SK-N-SH treated with all-trans-retinoic acid at 6 μM for 48 hours (cell line): ENCODE measurements around the gene OTOG.

ENCODE experiments used
- BACH2 ChIP-seq: fragments of 250-450 bp; sonication (Bioruptor Pico); IDR thresholded peaks from 2 replicates; pipeline ENCODE4 v1.9.0; 2021; ENCODE audit warnings: mild to moderate bottlenecking, borderline replicate concordance
- ESRRG ChIP-seq: fragments of 250-450 bp; sonication (Bioruptor Pico); IDR thresholded peaks from 2 replicates; pipeline ENCODE4 v1.6.1; 2021; ENCODE audit warnings: mild to moderate bottlenecking
- GLIS3 ChIP-seq: fragments of 250-450 bp; sonication (Bioruptor Pico); IDR thresholded peaks from 2 replicates; pipeline ENCODE4 v1.5.0; 2020; ENCODE audit warnings: mild to moderate bottlenecking, moderate library complexity
- RARB ChIP-seq: fragments of 250-450 bp; sonication (Bioruptor Pico); IDR thresholded peaks from 2 replicates; pipeline ENCODE4 v1.8.0; 2021; ENCODE audit warnings: mild to moderate bottlenecking, moderate library complexity
- ZC3H10 ChIP-seq: fragments of 250-450 bp; sonication (Bioruptor Pico); IDR thresholded peaks from 2 replicates; pipeline ENCODE4 v1.5.1; 2021; ENCODE audit warnings: mild to moderate bottlenecking, moderate library complexity
- ZFP3 ChIP-seq: fragments of 250-450 bp; sonication (Bioruptor Pico); IDR thresholded peaks from 2 replicates; pipeline ENCODE4 v1.5.0; 2020; ENCODE audit warnings: mild to moderate bottlenecking, moderate library complexity
- ZNF70 ChIP-seq: fragments of 450-650 bp; formaldehyde crosslinking; IDR thresholded peaks from 2 replicates; pipeline ENCODE4 v1.5.0; 2020; ENCODE audit warnings: mild to moderate bottlenecking, moderate library complexity

DNA sequence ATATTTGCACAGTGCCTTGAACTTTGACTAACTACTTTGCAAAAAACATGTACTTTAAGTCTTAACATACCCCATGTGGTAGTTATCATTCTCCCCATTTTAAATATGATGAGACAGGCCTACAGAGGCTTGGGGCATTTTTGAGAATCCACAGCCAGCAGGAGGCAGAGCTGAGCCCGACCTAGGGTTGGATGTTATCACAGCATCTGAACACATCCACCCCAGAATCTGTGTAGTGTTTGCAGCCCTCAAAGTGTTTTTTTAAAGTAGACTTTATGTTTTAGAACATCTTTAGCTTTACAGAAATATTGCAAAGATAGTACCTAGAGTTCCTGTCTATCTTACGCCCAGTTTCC is 17.6 kb downstream of the OTOG start:
- no peak for TF ChIP-seq RARB (CRISPR knock-in tag)
- no peak for TF ChIP-seq ESRRG (CRISPR knock-in tag)
- TF ChIP-seq ZNF70 (CRISPR knock-in tag): no peak
- TF ChIP-seq ZC3H10 (CRISPR knock-in tag): no peak
- no peak for TF ChIP-seq GLIS3
- no peak for TF ChIP-seq ZFP3 (CRISPR knock-in tag)
- no peak for TF ChIP-seq BACH2 (CRISPR knock-in tag)
